HUDEP-2 (cell line): ENCODE measurements around the gene FOXD4L1.
"Not testable (repeated sequence)": the region's sequence is repeated elsewhere in the genome, so short reads cannot be mapped to it uniquely, and the experiment has no call there.

Experiments used
- DNase-seq, 76 experiments: peaks; one replicate each; lab custom pipeline; 2025; ENCODE audit not compliant: unreplicated experiment in 76 of 76; lab: John Stamatoyannopoulos, UW

Gene FOXD4L1

DNA sequence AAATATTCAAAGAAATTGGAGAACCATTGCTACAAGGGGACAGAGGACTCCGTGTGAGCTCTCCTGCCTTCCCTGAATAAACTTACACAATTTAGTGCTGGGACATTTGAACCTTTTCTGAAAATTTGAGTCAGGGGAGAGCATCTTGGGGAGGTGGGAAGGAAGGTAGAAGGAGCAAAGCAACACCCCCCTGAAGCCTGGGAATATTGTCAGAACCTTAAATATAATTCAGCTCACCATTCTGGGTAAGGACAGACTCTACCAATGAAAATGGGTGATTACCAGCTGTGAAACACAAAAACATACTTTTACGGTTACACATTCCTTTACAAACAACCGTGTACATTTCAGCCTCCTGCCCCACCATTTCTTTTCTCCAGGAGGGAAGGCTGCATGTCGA is at the start of gene FOXD4L1:
FOXD4L1 (plus strand) TSS at position 301 of the 400 bp plus-strand sequence. CDS start 592 bp downstream, outside the sequence.
- not testable (repeated sequence) for DNase-seq

DNA sequence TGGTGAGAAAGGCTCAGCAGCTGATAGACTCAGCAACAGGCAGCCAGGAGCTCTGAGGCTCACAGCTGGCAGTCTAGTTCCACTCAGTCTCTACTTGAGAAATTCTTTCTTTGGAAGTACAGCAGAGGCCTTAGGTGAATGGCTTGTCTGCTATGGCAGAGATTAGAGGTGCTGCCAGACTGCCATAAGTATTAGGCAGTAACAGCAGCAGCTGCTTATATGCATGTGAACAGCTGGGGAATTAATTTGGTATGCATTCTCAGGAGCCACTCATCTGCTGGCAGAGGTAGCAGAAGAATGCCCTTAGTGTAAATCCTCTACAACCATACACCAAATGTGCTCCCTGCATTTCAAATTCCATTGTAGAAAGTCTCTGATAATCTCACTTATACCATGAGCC is 32.7 kb upstream of the FOXD4L1 start:
- not testable (repeated sequence) for DNase-seq

DNA sequence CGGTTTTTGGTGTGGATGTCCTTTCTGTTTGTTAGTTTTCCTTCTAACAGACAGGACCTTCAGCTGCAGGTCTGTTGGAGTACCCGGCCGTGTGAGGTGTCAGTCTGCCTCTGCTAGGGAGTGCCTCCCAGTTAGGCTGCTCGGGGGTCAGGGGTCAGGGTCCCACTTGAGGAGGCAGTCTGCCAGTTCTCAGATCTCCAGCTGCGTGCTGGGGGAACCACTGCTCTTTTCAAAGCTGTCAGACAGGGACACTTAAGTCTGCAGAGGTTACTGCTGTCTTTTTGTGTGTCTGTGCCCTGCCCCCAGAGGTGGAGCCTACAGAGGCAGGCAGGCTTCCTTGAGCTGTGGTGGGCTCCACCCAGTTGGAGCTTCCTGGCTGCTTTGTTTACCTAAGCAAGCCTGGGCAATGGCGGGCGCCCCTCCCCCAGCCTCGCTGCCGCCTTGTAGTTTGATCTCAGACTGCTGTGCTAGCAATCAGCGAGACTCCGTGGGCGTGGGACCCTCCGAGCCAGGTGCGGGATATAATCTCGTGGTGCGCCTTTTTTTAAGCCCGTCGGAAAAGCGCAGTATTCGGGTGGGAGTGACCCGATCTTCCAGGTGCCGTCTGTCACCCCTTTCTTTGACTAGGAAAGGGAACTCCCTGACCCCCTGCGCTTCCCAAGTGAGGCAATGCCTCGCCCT is 21.6 kb upstream of the FOXD4L1 start:
- not testable (repeated sequence) for DNase-seq

DNA sequence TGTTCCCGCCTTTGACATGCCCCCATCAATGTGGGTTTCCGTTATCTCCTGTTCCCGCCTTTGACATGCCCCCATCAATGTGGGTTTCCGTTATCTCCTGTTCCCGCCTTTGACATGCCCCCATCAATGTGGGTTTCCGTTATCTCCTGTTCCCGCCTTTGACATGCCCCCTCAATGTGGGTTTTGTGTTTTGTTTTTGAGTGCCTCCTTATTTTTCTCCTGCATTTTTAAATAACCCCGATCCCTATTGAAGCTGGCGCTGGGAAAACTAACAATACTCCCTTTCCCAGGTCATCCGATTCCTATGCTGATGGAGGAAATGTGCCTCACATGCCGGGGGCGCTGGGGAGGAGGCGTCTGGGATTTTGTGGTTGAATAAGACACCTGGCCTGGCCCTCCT is 1.9 kb upstream of the FOXD4L1 start:
- DNase-seq: not testable (repeated sequence)

DNA sequence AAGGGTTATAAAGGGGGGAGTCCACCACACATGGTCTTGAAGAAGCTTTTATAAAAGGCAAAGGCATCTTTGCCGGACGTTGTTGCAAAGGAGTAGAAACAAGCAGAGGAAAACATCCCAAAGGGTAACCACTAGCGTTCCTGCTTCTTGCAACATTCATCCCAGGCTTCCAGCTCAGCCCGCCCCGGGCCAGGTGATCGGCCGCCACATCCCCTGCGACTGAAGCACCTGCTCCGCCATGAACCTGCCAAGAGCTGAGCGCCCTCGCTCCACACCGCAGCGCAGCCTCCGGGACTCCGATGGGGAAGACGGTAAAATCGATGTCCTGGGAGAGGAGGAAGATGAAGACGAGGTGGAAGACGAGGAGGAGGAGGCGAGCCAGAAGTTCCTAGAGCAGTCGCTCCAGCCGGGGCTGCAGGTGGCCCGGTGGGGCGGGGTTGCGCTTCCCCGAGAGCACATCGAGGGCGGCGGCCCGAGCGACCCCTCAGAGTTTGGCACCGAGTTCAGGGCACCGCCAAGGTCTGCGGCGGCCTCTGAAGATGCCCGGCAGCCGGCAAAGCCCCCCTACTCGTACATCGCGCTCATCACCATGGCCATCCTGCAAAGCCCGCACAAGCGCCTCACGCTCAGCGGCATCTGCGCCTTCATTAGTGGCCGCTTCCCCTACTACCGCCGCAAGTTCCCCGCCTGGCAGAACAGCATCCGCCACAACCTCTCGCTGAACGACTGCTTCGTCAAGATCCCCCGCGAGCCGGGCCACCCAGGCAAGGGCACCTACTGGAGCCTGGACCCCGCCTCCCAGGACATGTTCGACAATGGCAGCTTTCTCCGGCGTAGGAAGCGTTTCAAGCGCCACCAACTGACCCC is 787 bp downstream of the FOXD4L1 start:
- not testable (repeated sequence) for DNase-seq

DNA sequence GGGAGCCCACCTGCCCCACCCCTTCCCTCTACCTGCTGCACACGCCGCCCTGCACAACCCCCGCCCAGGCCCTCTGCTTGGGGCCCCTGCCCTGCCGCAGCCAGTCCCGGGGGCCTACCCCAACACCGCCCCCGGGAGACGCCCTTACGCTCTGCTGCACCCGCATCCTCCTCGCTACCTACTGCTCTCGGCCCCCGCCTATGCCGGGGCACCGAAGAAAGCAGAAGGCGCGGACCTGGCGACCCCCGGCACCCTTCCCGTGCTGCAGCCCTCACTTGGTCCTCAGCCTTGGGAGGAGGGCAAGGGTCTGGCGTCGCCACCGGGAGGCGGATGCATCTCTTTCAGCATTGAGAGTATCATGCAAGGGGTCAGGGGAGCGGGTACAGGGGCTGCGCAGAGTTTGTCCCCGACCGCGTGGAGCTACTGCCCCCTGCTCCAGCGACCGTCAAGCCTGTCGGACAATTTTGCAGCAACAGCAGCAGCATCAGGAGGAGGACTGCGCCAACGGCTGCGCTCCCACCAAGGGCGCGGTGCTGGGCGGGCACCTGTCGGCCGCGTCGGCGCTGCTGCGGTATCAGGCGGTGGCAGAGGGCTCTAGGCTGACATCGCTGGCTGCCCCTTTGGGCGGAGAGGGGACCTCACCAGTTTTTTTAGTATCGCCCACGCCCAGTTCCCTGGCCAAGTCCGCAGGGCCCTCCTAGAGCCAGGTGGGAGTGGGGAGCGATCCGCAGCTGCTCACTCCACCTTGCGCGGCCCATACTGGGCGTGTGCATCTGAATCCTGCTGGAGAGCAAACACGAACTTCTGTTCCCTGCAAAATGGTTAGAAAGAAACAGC is 1.6 kb downstream of the FOXD4L1 start:
- DNase-seq: not testable (repeated sequence)

DNA sequence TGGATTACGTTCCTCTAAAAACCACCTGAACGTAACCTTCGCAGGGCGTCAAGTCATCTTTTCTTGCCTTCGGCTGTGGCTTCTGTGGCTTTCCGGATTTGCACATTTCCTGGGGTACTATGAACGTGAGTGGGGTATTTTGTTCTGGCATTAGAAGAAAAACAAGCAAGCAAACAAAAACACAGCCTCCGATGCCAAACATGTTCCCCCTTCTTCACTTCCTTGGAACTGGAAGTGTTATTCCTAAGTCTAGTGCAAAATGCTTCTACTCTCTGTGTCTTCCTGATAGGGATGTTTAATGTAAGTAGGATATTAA is 2.2 kb downstream of the FOXD4L1 start:
- not testable (repeated sequence) for DNase-seq

DNA sequence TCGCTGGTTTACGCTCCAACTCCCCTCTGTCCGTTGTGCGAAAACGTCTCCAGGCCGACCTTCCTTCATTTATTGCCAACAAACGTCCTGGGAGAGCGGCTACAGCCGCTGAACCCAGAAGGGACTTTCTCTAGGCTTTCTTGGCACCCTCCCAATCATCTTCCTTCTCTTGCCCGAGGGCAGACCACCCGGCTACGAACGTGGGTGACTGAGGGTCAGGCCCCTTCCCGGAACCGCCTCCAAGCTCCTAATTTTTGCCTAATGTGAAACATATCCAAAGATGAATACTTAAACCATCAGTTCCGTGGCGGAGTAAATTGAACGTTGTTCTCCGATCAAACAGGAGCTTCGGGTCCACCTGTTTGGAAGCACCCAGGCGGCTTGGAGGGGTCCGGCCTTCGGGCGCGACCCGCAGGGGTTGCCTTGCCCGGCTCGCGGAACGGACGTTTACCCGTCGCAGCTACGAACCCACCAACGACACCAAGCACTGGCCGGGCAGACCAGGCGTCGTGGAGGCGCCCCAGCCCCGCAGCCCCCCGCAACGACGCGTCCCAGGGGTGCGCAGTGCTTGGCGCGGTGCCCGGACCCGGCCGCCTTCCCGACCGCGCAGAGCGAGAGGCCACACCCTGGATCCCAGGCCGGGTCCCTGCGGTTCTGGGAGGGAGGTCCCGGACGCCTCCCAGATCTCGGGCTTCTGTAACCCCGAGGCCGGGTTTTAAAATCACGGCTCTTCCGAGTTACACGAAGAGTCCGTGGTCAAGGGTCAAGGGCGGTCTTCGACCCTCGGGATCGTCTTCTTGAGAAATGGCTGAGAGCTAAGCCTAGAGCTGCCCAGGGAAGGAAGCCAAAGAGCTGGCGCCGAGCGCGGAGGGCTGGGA is 4.0 kb downstream of the FOXD4L1 start:
- not testable (repeated sequence) for DNase-seq

DNA sequence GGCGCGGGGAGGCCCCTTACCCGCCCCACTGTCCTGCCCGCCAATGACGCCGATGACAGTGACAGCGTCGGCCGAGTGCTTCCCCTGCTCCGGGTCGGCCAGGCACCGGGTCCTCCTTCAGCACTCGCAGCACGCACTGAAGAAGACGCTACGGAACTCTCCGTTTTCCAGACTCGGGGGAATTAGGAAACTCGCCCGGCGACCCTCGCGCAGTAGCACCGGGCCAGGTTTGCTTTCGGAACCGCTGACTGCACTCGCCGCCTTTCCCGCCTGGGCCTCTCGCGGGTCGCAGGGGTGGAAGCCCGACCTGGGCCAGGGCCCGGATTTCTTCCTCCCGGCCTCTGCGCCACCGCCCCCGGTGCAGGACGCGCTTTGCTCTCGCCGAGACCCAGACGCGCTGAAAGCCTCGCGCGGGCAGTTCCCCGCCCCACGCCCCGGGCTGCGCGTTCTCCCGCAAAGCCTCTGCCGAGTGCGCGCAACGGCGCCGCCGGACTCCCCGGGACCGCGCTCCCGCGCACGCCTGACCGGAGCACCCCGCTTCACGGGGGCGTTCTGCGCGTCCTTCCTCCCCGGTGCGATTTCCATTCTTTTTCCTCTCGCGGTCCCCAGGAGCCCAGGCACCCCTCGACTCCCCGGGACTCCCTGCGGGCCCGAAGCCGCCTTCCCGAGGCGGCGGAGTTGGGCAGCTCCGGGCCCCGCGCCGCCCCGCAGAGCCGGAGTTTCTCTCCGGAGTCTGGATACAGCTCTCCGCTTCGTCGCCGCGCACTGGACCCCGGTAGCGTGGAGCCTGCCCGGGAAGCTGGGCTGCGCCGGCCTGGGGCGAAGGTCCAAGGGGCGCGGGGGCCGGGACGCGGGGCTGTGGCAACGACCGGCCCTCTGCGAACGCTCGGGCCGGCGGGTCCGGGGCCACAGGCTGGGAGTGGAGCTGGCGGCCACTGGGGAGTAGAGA is 4.9 kb downstream of the FOXD4L1 start:
- not testable (repeated sequence) for DNase-seq

DNA sequence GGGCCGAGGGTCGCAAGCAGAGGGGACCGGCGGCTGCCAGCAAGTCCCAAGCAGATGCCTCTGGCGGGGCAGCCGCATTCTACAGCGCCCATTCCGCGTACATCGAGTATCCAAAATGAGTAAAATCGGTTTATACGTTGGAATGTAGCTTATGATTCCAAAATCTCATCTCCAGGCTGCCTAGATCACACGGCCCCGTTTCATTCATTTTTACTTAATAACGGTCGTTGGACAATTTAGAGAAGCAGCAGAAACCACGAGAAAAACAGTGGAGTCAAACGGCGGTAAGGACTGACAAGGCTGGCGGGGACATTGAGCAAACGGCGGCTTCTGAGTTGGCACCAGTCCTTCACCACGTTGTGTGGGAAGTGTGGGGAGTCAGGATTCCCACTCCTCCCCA is 5.6 kb downstream of the FOXD4L1 start:
- not testable (repeated sequence) for DNase-seq

DNA sequence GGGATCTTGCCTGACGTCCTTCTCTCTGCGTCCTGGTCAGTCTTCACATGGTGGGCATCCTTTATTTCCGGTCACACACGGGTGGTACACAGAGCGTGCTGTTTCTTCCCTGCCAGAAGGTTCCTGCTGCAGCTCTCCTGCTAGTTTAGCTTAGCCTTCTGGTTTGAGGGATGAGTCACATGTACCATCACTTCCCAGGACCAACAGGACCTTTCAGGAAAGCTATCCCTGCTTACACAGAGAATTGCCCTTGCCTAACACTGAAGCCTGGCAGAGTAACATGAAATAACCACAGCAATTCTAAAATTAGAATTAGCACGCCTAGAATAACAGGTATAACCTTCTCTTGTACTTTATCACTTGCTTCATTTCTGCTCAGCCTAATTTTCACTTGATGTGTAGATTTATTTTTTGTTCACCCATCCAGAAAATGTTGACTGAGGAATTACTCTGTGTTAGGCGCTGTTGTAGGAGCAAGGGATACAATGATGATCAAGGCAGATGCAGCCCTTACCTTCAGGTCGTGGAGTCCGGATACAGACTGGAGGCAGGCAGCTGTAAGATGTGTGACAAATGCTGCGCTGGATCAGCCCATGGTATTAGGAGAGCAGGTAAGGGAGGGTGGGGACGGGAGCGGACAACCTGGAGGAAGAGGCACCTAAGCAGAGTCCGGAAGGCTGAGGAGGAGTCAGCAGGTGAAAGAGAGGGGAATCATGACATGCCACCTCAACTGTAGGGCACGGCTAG is 9.1 kb downstream of the FOXD4L1 start:
- DNase-seq: not testable (repeated sequence)

DNA sequence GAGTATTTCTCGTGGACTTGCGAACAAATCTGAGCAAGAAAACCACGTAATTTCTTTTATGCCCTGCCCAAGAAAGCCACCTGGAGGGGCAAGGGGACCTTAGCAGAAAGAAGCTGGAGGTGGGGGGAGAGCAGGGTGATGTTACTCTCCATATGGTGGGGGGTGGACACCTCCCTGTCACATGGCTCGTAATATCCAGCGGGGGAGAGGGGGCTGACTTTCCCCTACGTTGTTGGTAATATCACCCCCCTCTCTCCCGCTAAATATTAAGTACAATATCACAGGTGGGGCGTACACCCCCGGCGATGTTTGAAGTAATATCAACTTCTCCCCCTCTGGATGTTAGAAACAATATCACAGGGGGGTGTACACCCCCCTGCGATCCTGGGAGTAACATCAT is 9.7 kb downstream of the FOXD4L1 start:
- DNase-seq: not testable (repeated sequence)

DNA sequence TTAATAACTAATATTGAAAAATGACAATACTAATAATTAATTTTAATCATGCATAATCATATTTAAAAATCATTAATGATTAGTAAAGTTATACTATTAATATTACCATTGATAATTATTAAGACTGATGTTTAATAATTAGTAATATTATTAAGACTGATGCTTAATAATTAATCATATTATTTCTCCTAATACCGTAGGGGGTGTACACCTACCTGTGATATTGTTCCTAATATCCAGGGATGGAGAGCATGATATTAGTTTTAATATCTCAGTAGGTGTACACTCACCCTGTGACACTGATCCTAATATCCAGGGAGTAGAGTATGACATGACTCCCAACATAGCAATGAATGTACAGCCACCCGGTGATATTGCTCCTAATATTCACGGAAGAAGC is 12.4 kb downstream of the FOXD4L1 start:
- DNase-seq: not testable (repeated sequence)

DNA sequence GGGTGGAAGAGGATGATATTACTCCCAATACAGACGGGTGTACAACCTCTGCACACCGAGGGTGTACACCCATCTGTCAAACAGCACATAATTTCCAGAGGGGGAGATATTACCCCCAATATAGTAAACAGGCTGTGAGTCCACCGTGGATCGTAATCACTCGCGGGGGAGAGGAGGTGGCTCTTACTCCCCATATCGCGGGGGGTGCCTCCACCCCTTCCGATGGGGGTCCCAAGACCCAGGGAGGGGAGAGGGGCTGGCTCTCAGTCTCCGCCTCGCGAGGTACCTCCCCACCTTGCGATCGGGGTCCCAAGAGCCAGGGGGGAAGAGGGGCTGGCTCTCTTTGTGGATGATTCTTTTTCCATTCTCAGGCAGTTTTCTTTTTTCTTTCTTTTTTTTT is 13.4 kb downstream of the FOXD4L1 start:
- not testable (repeated sequence) for DNase-seq

DNA sequence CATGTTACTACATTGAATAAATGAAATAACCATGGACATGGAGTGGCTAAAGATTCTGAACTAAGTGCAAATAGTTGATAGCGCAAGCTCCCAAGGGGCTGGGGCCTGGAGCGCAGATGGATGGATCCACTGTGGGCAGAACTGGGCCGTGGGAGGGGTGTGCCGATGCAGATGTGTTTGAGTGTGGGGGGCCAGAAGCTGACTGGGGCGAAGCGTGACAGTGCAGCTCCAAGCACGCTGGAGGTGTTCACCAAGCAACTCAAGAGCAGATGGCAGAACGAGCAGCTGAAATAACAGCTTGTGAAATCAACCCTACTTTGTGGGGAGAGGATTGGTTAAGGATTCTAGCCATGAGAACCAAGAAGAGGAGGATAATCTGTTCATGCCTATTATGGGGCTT is 17.0 kb downstream of the FOXD4L1 start:
- not testable (repeated sequence) for DNase-seq

DNA sequence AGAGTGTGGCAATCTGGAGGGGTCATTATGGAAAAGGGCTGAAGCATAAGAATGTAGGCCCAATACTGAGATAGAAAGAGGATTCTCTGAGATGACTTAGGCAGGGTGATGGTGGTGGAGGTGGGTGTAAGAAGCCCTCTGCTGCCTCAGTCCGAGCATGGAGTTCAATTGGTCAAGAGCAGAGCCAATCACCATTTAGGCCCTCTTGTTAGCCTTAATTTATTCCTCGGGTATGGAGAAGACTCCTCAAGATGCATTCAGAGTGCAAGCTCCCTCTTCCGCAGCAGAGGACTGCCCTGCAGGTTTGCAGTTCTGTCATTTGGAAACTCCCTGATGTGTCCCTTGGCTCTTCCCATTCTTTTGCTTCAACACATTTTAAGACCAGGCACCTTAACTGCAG is 17.5 kb downstream of the FOXD4L1 start:
- DNase-seq: not testable (repeated sequence)

DNA sequence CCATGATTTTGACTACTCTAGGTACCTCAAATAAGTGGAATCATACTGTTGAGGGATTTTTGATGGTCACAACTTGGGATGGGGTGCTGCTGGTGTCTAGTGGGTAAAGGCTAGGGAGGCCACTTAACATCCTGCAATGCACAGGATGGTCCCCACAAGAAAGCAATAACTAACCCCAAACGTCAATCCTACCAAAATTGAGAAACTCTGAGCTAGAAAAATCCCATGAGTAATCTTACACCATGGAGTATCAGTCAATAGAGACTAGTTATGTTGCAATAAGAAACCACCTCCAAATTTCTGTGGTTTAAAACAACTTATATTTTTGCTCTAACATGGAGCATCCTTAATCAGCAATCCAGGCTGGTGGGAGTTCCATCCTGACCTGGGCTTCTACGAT is 18.6 kb downstream of the FOXD4L1 start:
- DNase-seq: not testable (repeated sequence)

DNA sequence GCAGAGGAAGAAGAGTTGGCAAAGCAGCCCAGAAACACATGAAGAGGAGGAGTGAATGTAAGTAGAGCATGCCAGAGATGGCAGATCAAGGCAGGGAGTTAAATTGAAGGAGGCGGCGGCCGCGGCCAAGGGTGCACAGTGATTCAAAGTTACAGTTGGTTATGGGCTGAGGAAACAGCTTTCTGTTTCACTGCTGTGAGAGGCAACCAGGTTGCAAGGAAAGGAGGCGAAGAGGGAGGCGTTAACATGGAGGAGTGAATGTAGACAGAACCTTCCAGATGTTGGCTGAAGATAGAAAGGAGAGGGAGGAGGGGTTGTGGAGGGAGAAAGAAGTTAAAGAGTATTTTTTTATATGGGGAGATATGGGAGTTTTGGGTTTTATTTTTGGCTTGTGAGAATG is 22.4 kb downstream of the FOXD4L1 start:
- not testable (repeated sequence) for DNase-seq
